SH-SY5Y (cell line): ENCODE measurements around the gene AGAP1.

Experiments
- GATA2 ChIP-seq: IDR thresholded peaks from 2 replicates; pipeline ENCODE4 v1.6.1; 2011; ENCODE audit warnings: mild to moderate bottlenecking, low read depth, low read length
- GATA3 ChIP-seq: IDR thresholded peaks from 2 replicates; pipeline ENCODE4 v1.6.1; 2011; ENCODE audit warnings: low read depth, mild to moderate bottlenecking, low read length, moderate library complexity

DNA sequence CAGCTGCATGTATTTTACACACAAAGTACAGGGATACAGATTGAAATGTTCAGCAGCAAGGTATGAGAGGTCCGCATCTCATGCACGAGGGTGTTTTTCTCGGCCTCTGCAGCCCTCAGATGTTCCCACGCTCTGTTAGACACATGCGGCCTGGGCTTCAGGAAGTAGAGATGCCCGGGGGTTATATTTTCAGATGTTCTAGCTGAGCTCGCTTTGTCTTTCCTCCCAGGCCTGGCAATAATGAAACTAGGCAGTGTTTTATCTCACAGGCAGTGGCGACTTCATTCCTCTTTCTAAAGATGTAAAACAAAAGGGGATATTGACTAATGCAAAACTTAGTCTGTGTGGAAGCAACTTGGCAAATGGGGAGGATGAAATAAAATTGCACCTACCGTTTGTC lies 483.6 kb downstream of the AGAP1 start:
- TF ChIP-seq GATA3 (no peak), GATA2 (no peak)
